ENCODE data around the gene THAP12. TPM values are rescaled to one million over a fixed set of nuclear protein-coding genes. Genes with fewer than 3 reads are reported as not detected.

Gene THAP12
- total and polyA plus RNA-seq, 2 donors (not counting 1 experiment from before 2014, with no cell fraction given), result 39.5 to 57.9 TPM

- H3K27ac ChIP-seq (ENCODE audit: insufficient read depth, low read length), result no peak overlapping the region
- no peaks in the 10 kb centered on the region for H3K36me3 ChIP-seq (ENCODE audit: control insufficient read depth, insufficient read depth, low read length)
- DNase-seq (ENCODE audit: low read depth in 2 of 2), result no peak
- H3K4me1 ChIP-seq (ENCODE audit: control insufficient read depth, extremely low read depth, insufficient read depth, low read length), result no peaks in the 10 kb centered on the region
- H3K4me2 ChIP-seq (ENCODE audit: extremely low read depth, insufficient read depth, low read length), result no peak overlapping the region
- no peak overlapping the region for H3K9ac ChIP-seq (ENCODE audit: insufficient read depth, low read length)
- H3K79me2 ChIP-seq (ENCODE audit: control insufficient read depth, insufficient read depth, low read length), result no peaks in the 10 kb centered on the region
- no peaks in the 10 kb centered on the region for H4K20me1 ChIP-seq (ENCODE audit: control insufficient read depth, extremely low read depth, insufficient read depth, low read length)
- no peaks in the 10 kb centered on the region for H3K27me3 ChIP-seq (ENCODE audit: control insufficient read depth, insufficient read depth, low read length)
- no peak overlapping the region for H2AFZ ChIP-seq (ENCODE audit: low read length)
- no peak overlapping the region for H3K4me3 ChIP-seq (replicated peaks in 1 of 4; ENCODE audit: control extremely low read depth in 1 of 4, insufficient read depth in 1 of 4, low read depth in 3 of 4, low read length in 4 of 4)
- no peaks in the 10 kb centered on the region for H3K9me3 ChIP-seq (ENCODE audit: control insufficient read depth, insufficient read depth, low read depth, low read length)
- TF ChIP-seq CTCF (conservative IDR thresholded peaks at IDR 0.05 in 1 of 2, IDR thresholded peaks at IDR 0.05 in 1 of 2; ENCODE audit: low read depth in 1 of 2, low read length in 2 of 2) (no peak), EZH2 (IDR thresholded peaks at IDR 0.05; ENCODE audit: low read length, missing control alignments) (no peak)
Observed at GRCh38 chr11:76302996-76303395, 77.9 kb downstream of the THAP12 start.

Other genes starting within 250 kb of the THAP12 start
- 0.33 and 0.51 TPM in 2 replicates for gene WNT11, start 174.6 kb downstream of the THAP12 start, total RNA-seq
- gene WNT11, start 174.6 kb downstream of the THAP12 start, polyA plus RNA-seq, result 0.06 and 0.07 TPM in 2 replicates
- 1.3 and 1.8 TPM in 2 replicates for gene GVQW3, start 191 bp upstream of the THAP12 start, total RNA-seq
- 1.1 and 1.4 TPM in 2 replicates for gene GVQW3, start 191 bp upstream of the THAP12 start, polyA plus RNA-seq
- gene EMSY, start 63.9 kb upstream of the THAP12 start, total RNA-seq, result 11.6 and 11.9 TPM in 2 replicates
- gene EMSY, start 63.9 kb upstream of the THAP12 start, polyA plus RNA-seq, result 14.2 and 15.2 TPM in 2 replicates

Data from fibroblast of lung (primary cell).